Esophagus muscularis mucosa (tissue), 4 donors: Measurements from ENCODE around the gene TRAPPC6A.

Experiments used
- EP300 ChIP-seq: sonication (generic); formaldehyde crosslinking; IDR thresholded peaks from one replicate; pipeline ENCODE4 v1.6.1; 2017; ENCODE audit warnings: antibody characterized with exemption
- POLR2A ChIP-seq: fragments of 450-650 bp; IDR thresholded peaks from one replicate; pipeline ENCODE4 v1.6.1; 2017; ENCODE audit warnings: antibody characterized with exemption, moderate library complexity, mild to moderate bottlenecking, low read depth
- POLR2AphosphoS5 ChIP-seq, 2 donors: sonication (generic); formaldehyde crosslinking; IDR thresholded peaks; one replicate each; pipeline ENCODE4 v1.6.1; 2017; ENCODE audit warnings: antibody characterized with exemption in 2 of 2
- TF ChIP-seq, protein P1 (sequence below), 3 experiments: fragments of 200-600 bp in 2 of 3; fragments of 450-650 bp in 1 of 3; sonication (generic) in 2 of 3; IDR thresholded peaks; one replicate each; pipeline ENCODE4 v1.5.1; 2017 to 2019; ENCODE audit warnings: antibody characterized with exemption in 3 of 3, mild to moderate bottlenecking in 2 of 3, moderate library complexity in 1 of 3

DNA sequence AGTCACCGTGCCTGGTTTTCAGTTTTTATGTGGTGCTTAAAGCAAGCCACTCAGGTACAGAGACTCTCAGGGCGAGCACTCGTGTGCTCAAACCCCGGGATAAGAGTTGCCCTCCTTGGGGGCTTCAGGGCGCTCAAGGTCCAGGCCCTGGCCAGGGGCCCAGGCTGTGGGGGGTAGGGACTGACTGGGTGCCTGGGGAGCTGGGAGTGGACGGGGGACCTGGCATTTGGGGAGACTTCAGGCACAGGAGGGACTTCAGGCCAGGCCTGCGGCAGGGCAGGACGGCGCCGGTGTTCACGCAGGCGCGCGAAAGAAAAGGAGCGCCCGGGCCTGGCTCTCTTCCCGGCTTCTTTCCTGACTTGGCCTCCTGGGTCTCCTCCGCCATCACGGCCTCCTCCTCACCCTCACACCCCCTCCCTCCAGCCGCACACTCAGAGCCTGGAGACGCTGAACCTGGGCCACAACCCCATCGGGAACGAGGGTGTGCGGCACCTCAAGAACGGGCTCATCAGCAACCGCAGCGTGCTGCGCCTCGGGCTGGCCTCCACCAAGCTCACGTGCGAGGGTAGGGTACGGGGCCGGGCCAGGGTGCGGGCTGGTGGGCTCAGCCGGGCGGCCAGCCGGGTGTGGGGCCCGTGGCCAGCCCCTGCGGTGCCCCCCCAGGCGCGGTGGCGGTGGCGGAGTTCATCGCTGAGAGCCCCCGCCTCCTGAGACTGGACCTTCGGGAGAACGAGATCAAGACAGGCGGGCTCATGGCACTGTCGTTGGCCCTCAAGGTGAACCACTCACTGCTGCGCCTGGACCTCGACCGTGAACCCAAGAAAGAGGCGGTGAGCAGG, 33.4 kb downstream of the TRAPPC6A start:
- no peak for TF ChIP-seq EP300
- TF ChIP-seq, protein P1, sequence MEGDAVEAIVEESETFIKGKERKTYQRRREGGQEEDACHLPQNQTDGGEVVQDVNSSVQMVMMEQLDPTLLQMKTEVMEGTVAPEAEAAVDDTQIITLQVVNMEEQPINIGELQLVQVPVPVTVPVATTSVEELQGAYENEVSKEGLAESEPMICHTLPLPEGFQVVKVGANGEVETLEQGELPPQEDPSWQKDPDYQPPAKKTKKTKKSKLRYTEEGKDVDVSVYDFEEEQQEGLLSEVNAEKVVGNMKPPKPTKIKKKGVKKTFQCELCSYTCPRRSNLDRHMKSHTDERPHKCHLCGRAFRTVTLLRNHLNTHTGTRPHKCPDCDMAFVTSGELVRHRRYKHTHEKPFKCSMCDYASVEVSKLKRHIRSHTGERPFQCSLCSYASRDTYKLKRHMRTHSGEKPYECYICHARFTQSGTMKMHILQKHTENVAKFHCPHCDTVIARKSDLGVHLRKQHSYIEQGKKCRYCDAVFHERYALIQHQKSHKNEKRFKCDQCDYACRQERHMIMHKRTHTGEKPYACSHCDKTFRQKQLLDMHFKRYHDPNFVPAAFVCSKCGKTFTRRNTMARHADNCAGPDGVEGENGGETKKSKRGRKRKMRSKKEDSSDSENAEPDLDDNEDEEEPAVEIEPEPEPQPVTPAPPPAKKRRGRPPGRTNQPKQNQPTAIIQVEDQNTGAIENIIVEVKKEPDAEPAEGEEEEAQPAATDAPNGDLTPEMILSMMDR (IDR thresholded peaks at IDR 0.05) = no peak
- no peak for TF ChIP-seq POLR2A
- no peak for TF ChIP-seq POLR2AphosphoS5 (IDR thresholded peaks at IDR 0.05)
